Naive thymus-derived CD8-positive, alpha-beta T cell (primary cell): ENCODE results near the gene SMS. TPM values are rescaled to one million over a fixed set of nuclear protein-coding genes. Genes with fewer than 3 reads are reported as not detected.
A peak's percentile ranks its signal among the peaks of the same experiment; 100 is the strongest.
"Not testable (repeated sequence)": the region's sequence is repeated elsewhere in the genome, so short reads cannot be mapped to it uniquely, and the experiment has no call there.

Experiments used
- ATAC-seq, 2 donors: fragments of 150-1000 bp; cut with Tn5 transposase in 1 of 2; sonication (Bioruptor Pico), chemical (Tn5 transposase) in 1 of 2; 1 replicate in 1 of 2; 2 replicates in 1 of 2; pipeline ENCODE4 v1.10.0; 2021; ENCODE audit warnings: mild to moderate bottlenecking in 2 of 2, moderate library complexity in 2 of 2
- POLR2A ChIA-PET: fragments of 350-600 bp; sonication (Branson Sonifier 250); formaldehyde crosslinking; loops from one replicate; lab custom pipeline; 2021; ENCODE audit warnings: antibody characterized with exemption; lab: Charles Lee
- DNase-seq, 10 donors: peaks; one replicate each; pipeline versions ENCODE4 v3.0.0 to v3.0.0-alpha.2; 2020 to 2022
- H3K27ac Mint-ChIP-seq, 10 donors: one replicate each; pipeline ENCODE4 v1.8.0; 2020 to 2022; ENCODE audit warnings: mild to moderate bottlenecking in 10 of 10, mixed read lengths in 10 of 10, moderate library complexity in 4 of 10, inconsistent platforms in 1 of 10
- H3K27me3 Mint-ChIP-seq, 5 donors: one replicate each; pipeline ENCODE4 v1.8.0; 2021 to 2022; ENCODE audit warnings: mixed read lengths in 5 of 5
- H3K36me3 Mint-ChIP-seq, 3 donors: one replicate each; pipeline ENCODE4 v1.8.0; 2020 to 2022; ENCODE audit warnings: mixed read lengths in 3 of 3, mild to moderate bottlenecking in 2 of 3, inconsistent platforms in 1 of 3
- H3K4me1 Mint-ChIP-seq, 4 donors: one replicate each; pipeline ENCODE4 v1.8.0; 2021 to 2022; ENCODE audit warnings: mixed read lengths in 4 of 4
- H3K4me3 Mint-ChIP-seq, 10 donors: one replicate each; pipeline ENCODE4 v1.8.0; 2020 to 2022; ENCODE audit warnings: mild to moderate bottlenecking in 10 of 10, mixed read lengths in 10 of 10, moderate library complexity in 6 of 10, inconsistent platforms in 1 of 10
- H3K9me3 Mint-ChIP-seq, 9 donors: one replicate each; pipeline ENCODE4 v1.8.0; 2020 to 2022; ENCODE audit warnings: mixed read lengths in 9 of 9, mild to moderate bottlenecking in 3 of 9, inconsistent platforms in 1 of 9, moderate library complexity in 1 of 9
- polyA plus RNA-seq, 3 donors: library from polyadenylated mRNA; unstranded; fragments of 300-500 nt; fragmentation: Illumina TruSeq; gene quantifications; one replicate each; pipeline ENCODE4 v1.2.3, GENCODE V29; 2021
- total RNA-seq, 8 experiments: library from RNA in 2 of 8; stranded (reverse) in 2 of 8; gene quantifications; one replicate each; pipeline ENCODE4 v1.2.3 and lab custom pipeline; 2021 to 2026

Gene SMS
- total and polyA plus RNA-seq, 5 experiments from 2014 or later, result 19.2 to 39.5 (median 32.7) TPM

DNA sequence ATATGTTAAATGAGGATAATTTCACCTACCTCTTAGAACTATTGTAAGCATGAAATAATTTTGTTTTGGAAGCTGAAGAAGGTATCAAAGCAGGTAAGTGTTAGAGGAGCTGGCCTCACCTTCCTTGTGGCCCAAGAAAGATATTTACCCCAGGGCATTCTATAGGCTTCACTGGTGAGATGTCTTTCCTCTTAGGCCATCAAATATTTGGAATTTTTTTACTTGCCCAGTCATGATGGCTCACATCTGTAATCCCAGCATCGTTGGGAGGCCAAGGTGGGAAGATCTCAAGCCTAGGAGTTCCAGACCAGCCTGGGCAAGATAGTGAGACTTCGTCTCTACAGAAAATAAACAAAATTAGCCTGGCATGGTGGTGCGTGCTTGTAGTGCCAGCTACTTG lies 6.1 kb upstream of the SMS start:
- Mint-ChIP-seq H3K36me3 (no peaks in the 10 kb centered on the region), H3K4me1 (peaks cover 4 to 7% (median 5%) of the 10 kb centered on the region in 4 donors), H3K27ac (no peak overlapping the region), H3K27me3 (no peaks in the 10 kb centered on the region), H3K4me3 (no peak overlapping the region), H3K9me3 (peaks cover 0 to 3% (median 0%) of the 10 kb centered on the region in 9 donors)
- no peak for ATAC-seq
- DNase-seq, result no peak
- POLR2A ChIA-PET, result no interaction called here

DNA sequence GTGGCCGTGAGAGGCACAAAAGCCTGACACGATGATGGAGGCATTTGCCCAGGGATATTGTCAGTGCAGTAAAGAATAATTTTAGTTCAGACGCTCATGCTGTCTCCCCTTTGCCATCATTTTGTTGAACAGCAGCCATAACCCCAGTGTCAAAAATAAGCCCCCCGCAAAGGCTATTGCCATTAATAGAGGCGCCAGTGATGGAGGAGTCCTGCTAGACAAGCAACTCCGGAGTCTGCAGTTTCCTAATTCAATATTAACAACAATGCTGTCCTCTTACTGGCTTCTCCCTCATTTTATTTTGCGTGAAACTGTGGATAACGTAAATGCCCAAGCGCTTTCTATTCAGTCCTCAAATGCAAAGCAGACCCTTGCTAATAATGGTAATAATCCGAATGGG lies 603 bp upstream of the SMS start:
- H3K9me3 Mint-ChIP-seq, result peaks cover 0 to 5% (median 0%) of the 10 kb centered on the region in 9 donors
- H3K36me3 Mint-ChIP-seq, result peaks cover 0 to 2% (median 0%) of the 10 kb centered on the region in 3 donors
- no peaks in the 10 kb centered on the region for H3K27me3 Mint-ChIP-seq
- H3K4me3 Mint-ChIP-seq, result peak overlapping the region; percentile 71 to 84 (median 77)
- POLR2A ChIA-PET, result no interaction called here
- ATAC-seq (no peak), DNase-seq (no peak)
- H3K4me1 Mint-ChIP-seq, result peaks cover 10 to 31% (median 21%) of the 10 kb centered on the region in 4 donors
- H3K27ac Mint-ChIP-seq, result peak overlapping the region; percentile 16 to 90 (median 78)

GRCh38 chrX:21943460-21944135 lies 3.1 kb downstream of the SMS start:
- ATAC-seq (no peak), DNase-seq (no peak)
- H3K36me3 Mint-ChIP-seq, result peaks cover 0 to 2% (median 0%) of the 10 kb centered on the region in 3 donors
- no peaks in the 10 kb centered on the region for H3K27me3 Mint-ChIP-seq
- peaks cover 0 to 5% (median 0%) of the 10 kb centered on the region in 9 donors for H3K9me3 Mint-ChIP-seq
- peaks cover 14 to 50% (median 38%) of the 10 kb centered on the region in 4 donors for H3K4me1 Mint-ChIP-seq
- H3K27ac Mint-ChIP-seq, result peak overlapping the region in 4 of 10 donors; percentile 9 to 67 (median 20)
- POLR2A ChIA-PET, result no interaction called here
- H3K4me3 Mint-ChIP-seq, result peak overlapping the region in 8 of 10 donors; percentile 24 to 78 (median 48)

DNA sequence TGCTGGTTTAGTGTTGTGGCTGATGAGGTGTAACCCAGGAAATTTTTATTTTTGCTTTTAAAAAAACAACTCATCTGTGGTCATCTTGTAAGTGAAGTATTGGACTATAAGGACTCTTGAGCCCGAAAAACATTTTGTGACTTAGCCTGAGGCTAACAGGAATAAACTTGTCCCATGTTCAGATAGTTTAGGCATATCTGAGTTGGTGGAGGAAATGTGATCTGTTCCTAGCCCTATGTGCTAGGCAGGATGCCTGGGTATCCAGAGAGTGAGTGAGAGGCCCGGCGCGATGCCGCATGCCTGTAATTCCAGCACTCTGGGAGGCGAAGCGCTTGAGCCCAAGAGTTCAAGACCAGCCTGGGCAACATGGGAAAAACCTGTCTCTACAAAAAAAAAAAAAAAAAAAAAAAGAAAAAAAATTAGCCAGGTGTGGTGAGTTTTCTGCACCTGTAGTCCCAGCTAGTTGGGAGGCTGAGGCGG lies 3.7 kb downstream of the SMS start:
- POLR2A ChIA-PET, result no interaction called here
- peaks cover 0 to 2% (median 0%) of the 10 kb centered on the region in 3 donors for H3K36me3 Mint-ChIP-seq
- peaks cover 0 to 5% (median 0%) of the 10 kb centered on the region in 9 donors for H3K9me3 Mint-ChIP-seq
- no peaks in the 10 kb centered on the region for H3K27me3 Mint-ChIP-seq
- peak overlapping the region in 1 of 10 donors; percentile 27 for H3K27ac Mint-ChIP-seq
- ATAC-seq (no peak), DNase-seq (no peak)
- H3K4me3 Mint-ChIP-seq, result peak overlapping the region in 2 of 10 donors; percentile 18 to 47
- H3K4me1 Mint-ChIP-seq, result peaks cover 14 to 49% (median 41%) of the 10 kb centered on the region in 4 donors

DNA sequence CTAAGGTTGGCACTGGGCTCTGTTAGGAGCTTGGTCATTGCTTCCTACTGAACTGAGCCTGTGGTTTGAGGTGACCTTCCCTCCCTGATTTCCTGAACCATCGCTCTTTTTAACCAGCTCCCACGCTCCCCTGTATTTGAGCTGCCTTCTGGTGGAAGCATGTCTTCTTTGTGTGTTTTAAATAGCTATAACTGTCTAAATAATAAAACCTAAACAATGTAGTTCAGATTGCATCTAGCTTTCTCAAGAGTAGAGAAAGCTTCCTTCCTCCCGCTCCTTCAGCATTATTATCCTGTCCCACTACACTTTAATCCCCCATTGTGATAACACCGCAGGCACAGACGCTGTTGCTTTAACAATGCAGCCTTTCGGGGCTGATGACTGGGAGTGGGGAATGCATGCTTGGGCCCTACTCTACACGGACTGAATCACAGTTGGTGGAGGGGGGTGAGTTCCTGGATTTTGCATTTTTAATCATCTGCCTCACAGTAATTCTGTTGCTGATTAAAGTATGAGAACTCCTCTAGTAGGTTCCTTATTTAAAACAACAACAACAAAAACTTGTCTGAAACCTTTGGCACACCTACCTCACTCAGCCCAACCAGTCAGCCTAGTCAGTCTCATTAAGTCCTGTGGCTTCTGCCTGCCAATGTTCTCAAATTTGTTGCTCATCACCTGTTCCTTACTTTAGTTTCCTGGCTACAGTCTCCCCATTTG lies 6.6 kb downstream of the SMS start:
- DNase-seq, result no peak
- Mint-ChIP-seq H3K27ac (peak overlapping the region in 1 of 10 donors; percentile 69), H3K4me1 (peaks cover 15 to 52% (median 46%) of the 10 kb centered on the region in 4 donors), H3K27me3 (no peaks in the 10 kb centered on the region), H3K36me3 (peaks cover 0 to 4% (median 2%) of the 10 kb centered on the region in 3 donors), H3K9me3 (peaks cover 0 to 5% (median 0%) of the 10 kb centered on the region in 9 donors), H3K4me3 (no peak overlapping the region)
- no peak for ATAC-seq
- POLR2A ChIA-PET, result no interaction called here

- H3K36me3 Mint-ChIP-seq, result peaks cover 0 to 4% (median 2%) of the 10 kb centered on the region in 3 donors
- H3K27me3 Mint-ChIP-seq, result no peaks in the 10 kb centered on the region
- peaks cover 13 to 51% (median 42%) of the 10 kb centered on the region in 4 donors for H3K4me1 Mint-ChIP-seq
- H3K9me3 Mint-ChIP-seq, result no peaks in the 10 kb centered on the region
- H3K4me3 Mint-ChIP-seq, result no peak overlapping the region
- ATAC-seq (no peak), DNase-seq (no peak)
- H3K27ac Mint-ChIP-seq, result no peak overlapping the region
- POLR2A ChIA-PET, result no interaction called here
Measured at GRCh38 chrX:21947671-21948070, 7.2 kb downstream of the SMS start.

DNA sequence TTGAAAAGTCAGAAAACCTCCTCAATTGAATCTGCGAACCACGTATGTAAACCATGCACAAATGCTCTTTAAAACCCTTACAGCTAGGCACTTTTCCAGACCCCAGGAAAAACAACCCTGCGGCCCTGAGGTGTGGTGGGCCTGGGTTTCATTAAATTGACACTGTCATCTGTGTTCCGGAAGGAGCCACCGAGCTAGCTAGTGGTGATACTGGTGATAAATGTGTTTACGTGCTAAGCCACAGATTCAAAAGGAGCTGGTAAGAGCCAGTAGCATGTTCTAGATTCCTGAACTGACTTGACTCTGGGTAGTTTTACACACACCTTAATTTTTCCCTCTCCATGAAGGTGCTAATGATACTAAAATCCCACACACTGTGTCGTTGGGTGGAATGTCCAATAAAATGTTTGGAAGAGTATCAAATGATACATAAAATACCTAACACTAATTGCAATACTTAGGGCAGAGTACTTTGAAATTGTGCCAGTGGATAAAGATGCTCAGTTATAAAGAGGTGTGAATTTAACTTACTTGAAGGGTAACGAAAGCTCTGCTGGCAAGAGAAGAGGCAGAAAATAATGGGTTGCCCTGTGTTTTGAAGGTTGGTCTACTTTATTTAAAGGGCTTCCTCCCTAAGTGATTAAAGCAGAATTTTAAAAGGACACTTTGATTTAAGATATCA lies 8.5 kb downstream of the SMS start:
- POLR2A ChIA-PET, result no interaction called here

GRCh38 chrX:21949689-21950088 lies 9.2 kb downstream of the SMS start:
- ATAC-seq (no peak), DNase-seq (no peak)
- Mint-ChIP-seq H3K4me3 (no peak overlapping the region), H3K27ac (no peak overlapping the region), H3K36me3 (peaks cover 0 to 5% (median 2%) of the 10 kb centered on the region in 3 donors), H3K4me1 (peaks cover 13 to 44% (median 37%) of the 10 kb centered on the region in 4 donors), H3K9me3 (no peaks in the 10 kb centered on the region), H3K27me3 (no peaks in the 10 kb centered on the region)
- POLR2A ChIA-PET, result no interaction called here

More for the DNA sequence above, 8.5 kb downstream of the SMS start:
- DNase-seq, result no peak
- no peak overlapping the region for H3K27ac Mint-ChIP-seq
- no peaks in the 10 kb centered on the region for H3K27me3 Mint-ChIP-seq
- ATAC-seq, result no peak
- peaks cover 13 to 45% (median 37%) of the 10 kb centered on the region in 4 donors for H3K4me1 Mint-ChIP-seq
- H3K4me3 Mint-ChIP-seq, result no peak overlapping the region
- H3K9me3 Mint-ChIP-seq, result no peaks in the 10 kb centered on the region
- H3K36me3 Mint-ChIP-seq, result peaks cover 0 to 5% (median 2%) of the 10 kb centered on the region in 3 donors

DNA sequence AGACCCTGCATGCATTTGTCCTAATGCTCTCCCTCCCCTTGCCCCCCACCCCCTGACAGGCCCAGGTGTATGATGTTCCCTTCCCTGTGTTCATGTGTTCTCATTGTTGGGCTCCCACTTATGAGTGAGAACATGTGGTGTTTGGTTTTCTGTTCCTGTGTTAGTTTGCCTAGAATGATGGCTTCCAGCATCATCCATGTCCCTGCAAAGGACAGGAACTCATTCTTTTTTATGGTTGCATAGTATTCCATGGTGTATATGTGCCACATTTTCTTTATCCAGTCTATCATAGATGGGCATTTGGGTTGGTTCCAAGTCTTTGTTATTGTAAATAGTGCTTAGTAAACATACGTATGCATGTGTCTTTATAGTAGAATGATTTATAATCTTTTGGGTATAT lies 10.0 kb downstream of the SMS start:
- H3K36me3 Mint-ChIP-seq, H3K9me3 Mint-ChIP-seq, H3K27me3 Mint-ChIP-seq, H3K27ac Mint-ChIP-seq, DNase-seq, H3K4me3 Mint-ChIP-seq, ATAC-seq, POLR2A ChIA-PET: not testable (repeated sequence)
- peaks cover 15 to 48% (median 41%) of the 10 kb centered on the region in 4 donors for H3K4me1 Mint-ChIP-seq

DNA sequence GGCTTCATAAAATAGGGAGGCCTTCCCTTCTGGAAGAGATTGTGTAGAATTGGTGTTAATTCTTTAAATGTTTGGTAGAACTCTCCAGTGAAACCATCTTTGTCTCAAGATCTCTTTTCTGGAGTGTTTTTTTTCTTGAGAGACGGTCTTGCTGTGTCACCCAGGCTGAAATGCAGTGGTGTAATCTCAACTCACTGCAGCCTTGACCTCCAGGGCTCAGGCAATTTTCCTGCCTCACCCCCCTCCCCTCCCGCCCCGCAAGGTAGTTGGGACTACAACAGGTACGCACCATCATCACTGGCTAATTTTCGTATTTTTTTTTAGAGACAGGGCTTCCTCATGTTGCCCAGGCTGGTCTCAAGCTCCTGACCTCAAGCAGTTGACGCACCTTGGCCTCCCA lies 12.1 kb downstream of the SMS start:
- no peak overlapping the region for H3K4me3 Mint-ChIP-seq
- H3K36me3 Mint-ChIP-seq, result peaks cover 0 to 5% (median 2%) of the 10 kb centered on the region in 3 donors
- POLR2A ChIA-PET, result no interaction called here
- DNase-seq (no peak), ATAC-seq (no peak)
- no peaks in the 10 kb centered on the region for H3K27me3 Mint-ChIP-seq
- peaks cover 14 to 40% (median 35%) of the 10 kb centered on the region in 4 donors for H3K4me1 Mint-ChIP-seq
- no peaks in the 10 kb centered on the region for H3K9me3 Mint-ChIP-seq
- H3K27ac Mint-ChIP-seq, result no peak overlapping the region

DNA sequence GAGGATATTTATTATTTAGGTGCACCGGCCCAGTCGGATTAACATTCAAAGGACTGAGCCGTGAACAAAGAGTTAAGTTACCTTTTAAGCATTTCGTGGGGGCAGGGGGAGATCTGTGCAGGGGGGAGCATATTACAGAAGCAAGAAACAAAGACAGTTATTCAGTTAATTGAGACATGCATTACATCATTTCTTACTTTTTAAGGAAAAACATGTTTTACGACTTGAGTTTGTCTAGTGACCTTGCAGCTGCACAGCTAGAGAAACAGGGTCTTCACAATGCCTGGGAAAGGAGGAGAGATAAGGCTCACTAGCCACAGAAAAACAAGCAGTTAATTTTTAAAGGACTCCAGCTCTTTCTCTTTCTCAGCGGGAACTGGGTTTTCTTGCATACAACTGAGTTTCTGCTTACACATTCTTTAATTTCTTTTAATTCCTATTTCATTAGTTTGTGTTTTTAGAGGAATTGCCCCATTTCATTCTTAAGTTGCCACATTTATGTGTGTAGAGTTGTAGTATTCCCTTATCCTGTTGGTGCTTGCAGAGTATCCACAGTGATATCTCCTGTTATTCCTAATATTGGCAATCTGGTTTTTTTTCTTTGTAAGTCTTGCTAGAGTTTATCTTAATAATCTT lies 12.8 kb downstream of the SMS start:
- H3K27ac Mint-ChIP-seq, H3K9me3 Mint-ChIP-seq, POLR2A ChIA-PET, H3K4me3 Mint-ChIP-seq, ATAC-seq, DNase-seq, H3K36me3 Mint-ChIP-seq, H3K27me3 Mint-ChIP-seq: not testable (repeated sequence)
- peaks cover 13 to 41% (median 37%) of the 10 kb centered on the region in 4 donors for H3K4me1 Mint-ChIP-seq
